Endodermal cell (in vitro differentiated cells): ENCODE measurements around the gene GFM2. TPM values are rescaled to one million over a fixed set of nuclear protein-coding genes. Genes with fewer than 3 reads are reported as not detected.
"Not testable (repeated sequence)": the region's sequence is repeated elsewhere in the genome, so short reads cannot be mapped to it uniquely, and the experiment has no call there.

ENCODE experiments used
- DNase-seq: peaks from one replicate; pipeline ENCODE4 v3.0.0-alpha.2; 2017
- H3K27ac ChIP-seq: 2 replicates; pipeline ENCODE4 v1.5.1; 2013; ENCODE audit warnings: mild to moderate bottlenecking, low read depth, low read length, moderate library complexity
- H3K27me3 ChIP-seq: 2 replicates; pipeline ENCODE4 v1.6.1; 2013; ENCODE audit warnings: mild to moderate bottlenecking, low read length, moderate library complexity; ENCODE audit not compliant: insufficient read depth, control insufficient read depth, poor library complexity, severe bottlenecking
- H3K36me3 ChIP-seq: 2 replicates; pipeline ENCODE4 v1.7.0; 2013; ENCODE audit warnings: mild to moderate bottlenecking, low read length, moderate library complexity; ENCODE audit not compliant: control insufficient read depth, insufficient read depth
- H3K4me1 ChIP-seq: one replicate; pipeline ENCODE4 v1.7.0; 2013; ENCODE audit warnings: low read length; ENCODE audit not compliant: control insufficient read depth, insufficient read depth
- H3K4me3 ChIP-seq: 2 replicates; pipeline ENCODE4 v1.5.1; 2013; ENCODE audit warnings: mild to moderate bottlenecking, low read length, moderate library complexity
- H3K9ac ChIP-seq: 2 replicates; pipeline ENCODE4 v1.6.1; 2013; ENCODE audit warnings: mild to moderate bottlenecking, low read length, moderate library complexity; ENCODE audit not compliant: poor library complexity, severe bottlenecking; ENCODE audit errors: extremely low read depth
- H3K9me3 ChIP-seq: 2 replicates; pipeline ENCODE4 v1.6.1; 2013; ENCODE audit warnings: mild to moderate bottlenecking, low read length, moderate library complexity; ENCODE audit not compliant: control insufficient read depth
- H3K27ac Mint-ChIP-seq: 2 replicates; pipeline ENCODE4 v1.8.0; 2020; ENCODE audit warnings: mixed read lengths
- H3K27me3 Mint-ChIP-seq: 2 replicates; pipeline ENCODE4 v1.8.0; 2021; ENCODE audit warnings: mild to moderate bottlenecking, mixed read lengths; ENCODE audit not compliant: insufficient read depth
- H3K36me3 Mint-ChIP-seq: 2 replicates; pipeline ENCODE4 v1.8.0; 2020; ENCODE audit warnings: low read depth, mixed read lengths
- H3K4me1 Mint-ChIP-seq: 2 replicates; pipeline ENCODE4 v1.8.0; 2020; ENCODE audit warnings: mixed read lengths
- H3K4me3 Mint-ChIP-seq: 2 replicates; pipeline ENCODE4 v1.8.0; 2020; ENCODE audit warnings: mild to moderate bottlenecking, moderate library complexity, mixed read lengths
- H3K9me3 Mint-ChIP-seq: 2 replicates; pipeline ENCODE4 v1.8.0; 2020; ENCODE audit warnings: mild to moderate bottlenecking, mixed read lengths
- WGBS, 2 experiments: methylation state at CpG; one replicate each; pipeline versions ENCODE4 v1.1.5 to v1.1.7; 2013; ENCODE audit warnings: missing lambda C conversion rate in 2 of 2, mixed read lengths in 1 of 2; ENCODE audit not compliant: insufficient coverage in 1 of 2, insufficient read length in 1 of 2; 5-methylcytosine and 5-hydroxymethylcytosine counted together
- total RNA-seq, 2 donors: library from RNA; stranded (reverse); fragmentation: NEBNext Ultra II Directional in 1 of 2; extraction: Animal tissue kit (Norgen Biotek cat#: 25700) in 1 of 2; gene quantifications; 2 replicates in 1 of 2; 3 replicates in 1 of 2; pipeline ENCODE4 v1.2.1, GENCODE V29; 2021
- TF ChIP-seq, protein P1 (sequence below): fragments of 200-600 bp; sonication (generic); conservative IDR thresholded peaks from 2 replicates; pipeline ENCODE4 v1.5.0; 2021; ENCODE audit warnings: antibody characterized with exemption, mild to moderate bottlenecking

Gene GFM2
- total RNA-seq, 2 donors from 2014 or later, result 43.1 to 44.5 TPM

DNA sequence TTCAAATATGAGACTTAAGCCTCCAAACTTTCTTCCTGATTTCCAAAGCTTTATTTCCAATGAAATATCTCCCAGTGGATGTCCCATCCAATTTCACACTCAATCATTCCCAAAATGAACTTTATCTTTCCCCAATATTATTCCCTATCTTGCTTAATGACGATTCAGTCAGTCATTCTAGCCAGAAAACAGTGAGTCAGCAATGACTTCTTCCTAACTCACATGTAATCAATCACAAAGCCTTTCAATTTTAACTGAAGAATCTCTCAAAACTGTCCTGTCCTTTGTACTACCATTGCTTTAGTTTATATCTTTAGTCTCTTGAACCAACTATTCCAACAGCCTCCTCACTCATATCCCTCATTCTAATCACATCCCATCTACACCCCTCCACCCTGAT, 35.0 kb upstream of the GFM2 start:
- Histone ChIP-seq H3K4me3 (no peak overlapping the region), H3K4me1 (no peaks in the 10 kb centered on the region), H3K9ac (no peak overlapping the region), H3K9me3 (no peaks in the 10 kb centered on the region), H3K27ac (no peak overlapping the region), H3K36me3 (peaks cover 53% of the 10 kb centered on the region), H3K27me3 (no peaks in the 10 kb centered on the region)
- Mint-ChIP-seq H3K36me3 (peaks cover 47% of the 10 kb centered on the region), H3K27ac (no peak overlapping the region), H3K4me3 (no peak overlapping the region), H3K9me3 (no peaks in the 10 kb centered on the region), H3K27me3 (no peaks in the 10 kb centered on the region), H3K4me1 (peaks cover 14% of the 10 kb centered on the region)
- WGBS, 2 experiments, result 85 to 91% methylated on average over 1 of the region's 1 CpG
- DNase-seq, result no peak
- TF ChIP-seq, protein P1, sequence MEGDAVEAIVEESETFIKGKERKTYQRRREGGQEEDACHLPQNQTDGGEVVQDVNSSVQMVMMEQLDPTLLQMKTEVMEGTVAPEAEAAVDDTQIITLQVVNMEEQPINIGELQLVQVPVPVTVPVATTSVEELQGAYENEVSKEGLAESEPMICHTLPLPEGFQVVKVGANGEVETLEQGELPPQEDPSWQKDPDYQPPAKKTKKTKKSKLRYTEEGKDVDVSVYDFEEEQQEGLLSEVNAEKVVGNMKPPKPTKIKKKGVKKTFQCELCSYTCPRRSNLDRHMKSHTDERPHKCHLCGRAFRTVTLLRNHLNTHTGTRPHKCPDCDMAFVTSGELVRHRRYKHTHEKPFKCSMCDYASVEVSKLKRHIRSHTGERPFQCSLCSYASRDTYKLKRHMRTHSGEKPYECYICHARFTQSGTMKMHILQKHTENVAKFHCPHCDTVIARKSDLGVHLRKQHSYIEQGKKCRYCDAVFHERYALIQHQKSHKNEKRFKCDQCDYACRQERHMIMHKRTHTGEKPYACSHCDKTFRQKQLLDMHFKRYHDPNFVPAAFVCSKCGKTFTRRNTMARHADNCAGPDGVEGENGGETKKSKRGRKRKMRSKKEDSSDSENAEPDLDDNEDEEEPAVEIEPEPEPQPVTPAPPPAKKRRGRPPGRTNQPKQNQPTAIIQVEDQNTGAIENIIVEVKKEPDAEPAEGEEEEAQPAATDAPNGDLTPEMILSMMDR, result no peak

DNA sequence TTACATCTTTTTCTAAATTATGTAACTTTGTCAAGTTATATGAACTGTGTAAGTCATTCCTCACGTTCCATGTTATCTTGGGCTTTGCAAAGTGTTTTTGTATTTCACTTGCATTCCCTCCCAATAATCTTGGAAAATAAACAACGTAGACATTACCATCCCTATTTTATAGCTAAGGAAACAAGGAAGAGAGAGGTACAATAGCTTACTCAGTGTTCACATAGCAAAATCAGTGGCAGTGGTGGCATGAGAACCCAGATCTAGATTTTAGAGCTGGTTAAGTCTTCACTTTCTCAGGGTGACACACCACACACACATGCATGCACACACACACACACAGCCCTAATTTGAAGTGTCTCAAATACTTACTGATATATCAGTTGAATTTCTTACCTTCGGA, 34.3 kb upstream of the GFM2 start:
- H3K4me1 Mint-ChIP-seq, result peaks cover 6% of the 10 kb centered on the region
- TF ChIP-seq, protein P1, result no peak
- Histone ChIP-seq H3K27me3 (no peaks in the 10 kb centered on the region), H3K9me3 (no peaks in the 10 kb centered on the region), H3K9ac (no peak overlapping the region), H3K4me1 (no peaks in the 10 kb centered on the region), H3K36me3 (peaks cover 58% of the 10 kb centered on the region), H3K27ac (no peak overlapping the region), H3K4me3 (no peak overlapping the region)
- WGBS, 2 experiments, result 92 to 100% methylated on average over 1 to 3 of the region's 3 CpGs
- H3K9me3 Mint-ChIP-seq, result no peaks in the 10 kb centered on the region
- no peak for DNase-seq
- H3K4me3 Mint-ChIP-seq, result no peak overlapping the region
- H3K27me3 Mint-ChIP-seq, result no peaks in the 10 kb centered on the region
- H3K36me3 Mint-ChIP-seq, result peaks cover 54% of the 10 kb centered on the region
- no peak overlapping the region for H3K27ac Mint-ChIP-seq

DNA sequence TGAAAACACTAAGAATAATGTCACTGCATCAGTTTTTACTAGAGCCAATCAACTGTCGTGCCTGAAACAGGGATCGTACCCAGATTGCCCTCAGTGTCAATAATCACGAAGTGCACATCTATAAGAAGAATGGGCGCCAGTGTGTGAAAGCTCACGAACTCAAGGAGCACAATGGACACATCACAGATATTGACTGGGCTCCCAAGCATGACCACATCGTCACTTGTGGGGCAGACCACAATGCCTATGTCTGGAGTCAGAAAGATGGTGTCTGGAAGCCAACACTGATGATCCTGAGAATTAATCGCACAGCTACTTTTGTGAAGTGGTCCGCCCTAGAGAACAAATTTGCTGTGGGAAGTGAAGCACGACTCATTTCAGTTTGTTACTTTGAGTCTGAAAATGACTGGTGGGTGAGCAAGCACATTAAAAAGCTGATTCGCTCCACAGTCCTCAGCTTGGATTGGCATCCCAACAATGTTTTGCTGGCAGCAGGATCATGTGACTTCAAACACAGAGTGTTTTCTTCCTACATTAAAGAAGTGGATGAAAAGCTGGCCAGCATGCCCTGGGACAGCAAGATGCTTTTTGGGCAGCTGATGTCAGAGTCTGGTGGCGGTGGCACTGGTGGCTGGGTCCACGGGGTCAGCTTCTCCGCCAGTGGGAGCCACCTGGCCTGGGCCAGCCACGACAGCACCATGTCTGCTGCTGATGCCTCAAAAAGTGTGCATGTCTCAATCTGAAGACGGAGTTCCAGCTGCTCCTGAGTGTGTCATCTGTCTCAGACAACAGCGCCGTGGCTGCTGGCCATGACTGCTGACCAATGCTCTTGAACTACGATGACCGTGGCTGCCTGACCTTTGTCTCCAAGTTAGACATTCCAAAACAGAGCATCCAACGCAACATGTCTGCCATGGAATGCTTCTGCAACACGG, 32.3 kb upstream of the GFM2 start:
- H3K4me3 Mint-ChIP-seq, result no peak overlapping the region
- peaks cover 61% of the 10 kb centered on the region for H3K36me3 ChIP-seq
- TF ChIP-seq, protein P1, result no peak
- peaks cover 63% of the 10 kb centered on the region for H3K36me3 Mint-ChIP-seq
- no peaks in the 10 kb centered on the region for H3K27me3 ChIP-seq
- H3K9ac ChIP-seq, result no peak overlapping the region
- H3K27me3 Mint-ChIP-seq, result no peaks in the 10 kb centered on the region
- no peak overlapping the region for H3K27ac ChIP-seq
- WGBS, 2 experiments, result 94 to 96% methylated on average over 19 to 21 of the region's 21 CpGs
- peak overlapping the region; percentile 49 for H3K27ac Mint-ChIP-seq
- no peak for DNase-seq
- no peaks in the 10 kb centered on the region for H3K4me1 Mint-ChIP-seq
- no peaks in the 10 kb centered on the region for H3K9me3 ChIP-seq
- no peaks in the 10 kb centered on the region for H3K9me3 Mint-ChIP-seq
- H3K4me3 ChIP-seq, result no peak overlapping the region
- H3K4me1 ChIP-seq, result no peaks in the 10 kb centered on the region

DNA sequence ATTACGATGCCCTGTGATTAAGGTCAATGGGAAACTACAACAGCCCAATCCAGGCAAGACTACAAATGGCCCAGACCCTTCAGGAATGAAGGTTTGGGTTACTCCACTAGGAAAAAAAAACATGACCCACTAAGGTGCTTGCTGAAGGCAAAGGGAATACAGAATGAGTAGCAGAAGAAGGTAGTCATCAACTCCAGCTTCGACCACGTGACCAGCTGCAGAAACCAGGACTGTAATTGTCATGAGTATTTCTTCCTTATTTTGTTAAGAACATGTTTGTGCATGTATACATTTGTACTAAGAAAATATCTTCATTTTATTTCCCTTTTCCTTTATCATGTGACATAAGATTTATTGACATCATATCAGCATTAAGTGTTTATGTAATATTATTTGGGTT, 24.8 kb upstream of the GFM2 start:
- 93% methylated on average over 3 of the region's 3 CpGs; no CpG with 5 or more reads in 1 of the 2 experiments for WGBS, 2 experiments
- peaks cover 74% of the 10 kb centered on the region for H3K36me3 ChIP-seq
- H3K9me3 ChIP-seq, H3K27ac Mint-ChIP-seq, H3K9ac ChIP-seq, DNase-seq, H3K4me1 Mint-ChIP-seq, H3K4me1 ChIP-seq, H3K4me3 Mint-ChIP-seq, H3K27ac ChIP-seq, H3K4me3 ChIP-seq, H3K27me3 Mint-ChIP-seq, H3K27me3 ChIP-seq: not testable (repeated sequence)
- Mint-ChIP-seq H3K9me3 (peaks cover 11% of the 10 kb centered on the region), H3K36me3 (peaks cover 95% of the 10 kb centered on the region)
